K562 (cell line): ENCODE results near the gene PDZD2. TPM values are rescaled to one million over a fixed set of nuclear protein-coding genes. Genes with fewer than 3 reads are reported as not detected.

ENCODE experiments used
- ATAC-seq: fragments of 200-7000 bp; cut with Tn5 transposase; 3 replicates; pipeline ENCODE4 v1.9.1; 2020; ENCODE audit warnings: moderate library complexity
- BruUV-seq: library from RNA; stranded (reverse); fragments of 400-500 nt; replicated peaks from 2 replicates; lab custom pipeline; 2021; lab: Mats Ljungman, UMichigan
- CTCF ChIA-PET: fragments of 300-600 bp; formaldehyde crosslinking; extraction: SDS; loops from one replicate; lab custom pipeline; 2021; ENCODE audit warnings: low intra/inter-chr PET ratio; lab: Yijun Ruan, JAX
- POLR2A ChIA-PET: fragments of 300-600, 350-650 bp; sonication (Branson Sonifier 250); formaldehyde crosslinking; extraction: SDS; loops from one replicate; lab custom pipeline; 2021; ENCODE audit warnings: antibody characterized with exemption, inconsistent platforms; lab: Yijun Ruan, JAX
- DNase-seq, 4 experiments: peaks; one replicate each; pipeline versions ENCODE4 v3.0.0 to v3.0.0-alpha.2; 2011 to 2018; ENCODE audit warnings: low spot score in 3 of 4, mixed read lengths in 3 of 4; ENCODE audit errors: extremely low read depth in 1 of 4
- FAIRE-seq: peaks from 2 replicates; lab custom pipeline; 2011; peaks lifted over from hg19 to GRCh38; lab: Jason Lieb, UNC
- H2AFZ ChIP-seq: 2 replicates; pipeline ENCODE4 v1.6.0; 2011; ENCODE audit warnings: low read depth, low read length, control low read depth, inconsistent platforms
- H3K27ac ChIP-seq: fragments of 200-600 bp; 3 replicates; pipeline ENCODE4 v1.8.0; 2011; ENCODE audit warnings: low read depth, mild to moderate bottlenecking, control low read depth, inconsistent platforms, low read length, moderate library complexity, mixed read lengths; ENCODE audit errors: extremely low read depth
- H3K27me3 ChIP-seq, 2 experiments: fragments of 300-600 bp in 1 of 2; 2 replicates in 1 of 2; 3 replicates in 1 of 2; pipeline versions ENCODE4 v1.6.0 to v1.8.0; 2011; ENCODE audit warnings: inconsistent platforms in 2 of 2, low read length in 2 of 2, mild to moderate bottlenecking in 1 of 2, mixed read lengths in 1 of 2, moderate library complexity in 1 of 2; ENCODE audit not compliant: control insufficient read depth in 2 of 2, insufficient read depth in 2 of 2
- H3K36me3 ChIP-seq: fragments of 300-600 bp; 3 replicates; pipeline ENCODE4 v1.8.0; 2011; ENCODE audit warnings: mild to moderate bottlenecking, low read length, inconsistent platforms; ENCODE audit not compliant: control insufficient read depth, insufficient read depth
- H3K4me1 ChIP-seq, 2 experiments: fragments of 200-600 bp in 1 of 2; replicated peaks in 1 of 2; 2 replicates in 1 of 2; 3 replicates in 1 of 2; pipeline versions ENCODE4 v1.5.1 to v1.8.0; 2011; ENCODE audit warnings: inconsistent platforms in 2 of 2, low read length in 2 of 2, mild to moderate bottlenecking in 1 of 2, mixed read lengths in 1 of 2, moderate library complexity in 1 of 2; ENCODE audit not compliant: control insufficient read depth in 2 of 2, insufficient read depth in 2 of 2
- H3K4me2 ChIP-seq: 2 replicates; pipeline ENCODE4 v1.6.1; 2011; ENCODE audit warnings: low read length, control low read depth, inconsistent platforms, mixed read lengths; ENCODE audit not compliant: insufficient read depth
- H3K4me3 ChIP-seq: fragments of 200-600 bp; sonication (generic), shearing (Covaris generic); 2 replicates; pipeline ENCODE4 v1.5.1; 2016; ENCODE audit warnings: control low read depth, inconsistent platforms
- H3K79me2 ChIP-seq: fragments of 200-600 bp; 3 replicates; pipeline ENCODE4 v1.8.0; 2011; ENCODE audit warnings: low read length, inconsistent platforms; ENCODE audit not compliant: control insufficient read depth, insufficient read depth
- H3K9ac ChIP-seq, 2 experiments: 2 replicates each; pipeline versions ENCODE4 v1.6.0 to v1.6.1; 2011; ENCODE audit warnings: low read depth in 2 of 2, low read length in 2 of 2, control low read depth in 1 of 2, inconsistent platforms in 1 of 2, mild to moderate bottlenecking in 1 of 2, mixed read lengths in 1 of 2; ENCODE audit not compliant: insufficient read depth in 1 of 2
- H3K9me1 ChIP-seq: one replicate; pipeline ENCODE4 v1.6.0; 2011; ENCODE audit warnings: inconsistent platforms, mild to moderate bottlenecking, low read length, moderate library complexity; ENCODE audit not compliant: control insufficient read depth, insufficient read depth
- H3K9me3 ChIP-seq: replicated peaks from 2 replicates; pipeline ENCODE4 v1.5.1; 2011; ENCODE audit warnings: low read depth, low read length, inconsistent platforms; ENCODE audit not compliant: control insufficient read depth, insufficient read depth
- H4K20me1 ChIP-seq: replicated peaks from 2 replicates; pipeline ENCODE4 v1.6.1; 2011; ENCODE audit warnings: low read length, inconsistent platforms, mixed read lengths; ENCODE audit not compliant: control insufficient read depth, insufficient read depth
- CBFA2T3 ChIP-seq: fragments of 450-650 bp; IDR thresholded peaks from 2 replicates; pipeline ENCODE4 v1.6.1; 2017
- GATAD2A ChIP-seq: fragments of 450-650 bp; IDR thresholded peaks from 2 replicates; pipeline ENCODE4 v1.6.1; 2017
- SIRT6 ChIP-seq: IDR thresholded peaks from one replicate; pipeline ENCODE4 v1.6.1; 2012; ENCODE audit warnings: low read depth, mild to moderate bottlenecking, control low read depth, inconsistent platforms, low read length, moderate library complexity
- TBL1XR1 ChIP-seq, 2 experiments: IDR thresholded peaks; 2 replicates each; pipeline ENCODE4 v1.6.1; 2012; ENCODE audit warnings: improper control_type of control experiment in 2 of 2, low read length in 2 of 2, mild to moderate bottlenecking in 1 of 2
- ZNF143 ChIP-seq: sonication (generic); formaldehyde crosslinking; IDR thresholded peaks from 2 replicates; pipeline ENCODE4 v1.9.0; 2022; ENCODE audit warnings: mild to moderate bottlenecking, missing genetic modification reagents
- ZNF584 ChIP-seq: fragments of 200-800 bp; sonication (Bioruptor generic); IDR thresholded peaks from 2 replicates; pipeline ENCODE4 v1.6.1; 2016; ENCODE audit warnings: low read depth, mild to moderate bottlenecking, missing genetic modification characterization, missing compliant biosample characterization
- WGBS: fragments of 100-300 bp; shearing (Covaris generic); methylation state at CpG from one replicate; pipeline ENCODE4 v1.1.6; 2016; ENCODE audit warnings: low coverage, mixed read lengths; ENCODE audit not compliant: insufficient coverage; ENCODE audit errors: missing lambda C conversion rate; 5-methylcytosine and 5-hydroxymethylcytosine counted together
- in situ Hi-C: fragments of 300-500 bp; cut with MboI; formaldehyde crosslinking; loops from 4 replicates; pipeline ENCODE4 v1.15.0; 2018; ENCODE audit warnings: inconsistent platforms, mixed read lengths
- intact Hi-C: fragments of 100-400 bp; cut with micrococcal nuclease; formaldehyde crosslinking; loops from 2 replicates; pipeline ENCODE4 v1.14.2; 2022
- polyA plus RNA-seq, 8 experiments: library from polyadenylated mRNA; depleted of rRNA in 4 of 8; stranded (reverse) in 5 of 8; unstranded in 3 of 8; fragments of >200 nt; fragmentation: Nextera tagmentation in 2 of 8; fragmentation: Illumina TruSeq in 1 of 8; extraction: Ambion mirVana in 2 of 8; extraction: Trizol in 1 of 8; gene quantifications; 2 replicates each; pipeline versions ENCODE4 v1.2.1 to v1.2.3, GENCODE V29; 2011 to 2014; ENCODE audit warnings: inconsistent platforms in 1 of 8, missing spikeins in 1 of 8
- total RNA-seq, 7 experiments: library from RNA; depleted of rRNA in 6 of 7; stranded (reverse); fragments of >200 nt in 6 of 7; fragmentation: Illumina TruSeq in 2 of 7; extraction: Trizol in 2 of 7; gene quantifications; 2 replicates each; pipeline versions ENCODE4 v1.2.1 to v1.2.3, GENCODE V29; 2011 to 2021; ENCODE audit warnings: low replicate concordance in 1 of 7
- TF ChIP-seq, protein P1 (sequence below), 2 experiments: fragments of 450-650 bp; IDR thresholded peaks; 2 replicates each; pipeline ENCODE4 v1.6.1; 2018; ENCODE audit warnings: mild to moderate bottlenecking in 2 of 2, low read depth in 1 of 2; ENCODE audit not compliant: partially characterized antibody in 2 of 2
- TF ChIP-seq, protein P2 (sequence below): fragments of 250-450 bp; sonication (Bioruptor Pico); IDR thresholded peaks from 2 replicates; pipeline ENCODE4 v1.8.0; 2022; ENCODE audit warnings: moderate library complexity, mild to moderate bottlenecking, inconsistent platforms

PDZD2 gene
- total and polyA plus RNA-seq, 9 of the 15 experiments (the other 6 are each of a cell fraction or from before 2014, with no cell fraction given) = 0.02 to 0.08 (median 0.04) TPM; not detected in 6

DNA sequence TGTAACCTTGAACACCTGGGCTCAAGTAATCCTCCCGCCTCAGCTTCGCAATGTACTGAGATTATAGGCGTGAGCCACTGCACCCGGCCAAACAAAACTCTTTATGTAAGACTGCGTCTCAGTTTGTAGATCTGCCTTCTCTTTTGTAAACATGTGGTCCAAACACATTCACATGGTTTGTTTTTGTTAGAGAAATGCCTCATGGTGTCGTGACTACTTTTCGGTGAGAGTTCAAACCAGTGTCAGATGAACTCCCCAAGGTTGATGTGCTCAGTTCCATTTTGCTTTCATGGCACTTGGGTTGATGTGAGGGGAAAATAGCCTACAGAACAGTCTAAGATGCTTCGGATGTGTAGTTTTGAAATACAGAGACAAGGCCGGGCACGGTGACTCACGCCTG lies 303.6 kb downstream of the PDZD2 start:
- CTCF ChIA-PET = no interaction called here
- no peaks in the 10 kb centered on the region for H4K20me1 ChIP-seq
- no peak overlapping the region for H2AFZ ChIP-seq
- no peak overlapping the region for H3K4me2 ChIP-seq
- no peak for TF ChIP-seq TBL1XR1 (IDR thresholded peaks at IDR 0.05; ENCODE audit: low read length in 2 of 2)
- TF ChIP-seq ZNF584 = no peak
- no peak for TF ChIP-seq SIRT6
- TF ChIP-seq CBFA2T3 = no peak
- TF ChIP-seq ZNF143 (CRISPR knock-in tag) = no peak
- H3K79me2 ChIP-seq = no peaks in the 10 kb centered on the region
- H3K27ac ChIP-seq = no peak overlapping the region
- H3K4me3 ChIP-seq = no peak overlapping the region
- in situ Hi-C loops = no loop called here
- DNase-seq (no peak), FAIRE-seq (no peak), ATAC-seq (no peak)
- intact Hi-C loops = no loop called here
- H3K27me3 ChIP-seq = peaks cover 12 to 17% of the 10 kb centered on the region in 2 experiments; a peak in 3 of 5 replicates
- H3K9me3 ChIP-seq = no peaks in the 10 kb centered on the region
- POLR2A ChIA-PET = no interaction called here
- WGBS = under 1% methylated on average over 11 of the region's 11 CpGs
- no peaks in the 10 kb centered on the region for H3K9me1 ChIP-seq
- H3K4me1 ChIP-seq = no peaks in the 10 kb centered on the region
- H3K36me3 ChIP-seq = no peaks in the 10 kb centered on the region
- H3K9ac ChIP-seq = no peak overlapping the region
- no TSS peak for BruUV-seq

- POLR2A ChIA-PET = interaction anchor here (0.7 kb wide), 1 partner anchor 8 kb away, joined by 3 read pairs; no protein-coding TSS in a partner anchor
- TF ChIP-seq, protein P1, sequence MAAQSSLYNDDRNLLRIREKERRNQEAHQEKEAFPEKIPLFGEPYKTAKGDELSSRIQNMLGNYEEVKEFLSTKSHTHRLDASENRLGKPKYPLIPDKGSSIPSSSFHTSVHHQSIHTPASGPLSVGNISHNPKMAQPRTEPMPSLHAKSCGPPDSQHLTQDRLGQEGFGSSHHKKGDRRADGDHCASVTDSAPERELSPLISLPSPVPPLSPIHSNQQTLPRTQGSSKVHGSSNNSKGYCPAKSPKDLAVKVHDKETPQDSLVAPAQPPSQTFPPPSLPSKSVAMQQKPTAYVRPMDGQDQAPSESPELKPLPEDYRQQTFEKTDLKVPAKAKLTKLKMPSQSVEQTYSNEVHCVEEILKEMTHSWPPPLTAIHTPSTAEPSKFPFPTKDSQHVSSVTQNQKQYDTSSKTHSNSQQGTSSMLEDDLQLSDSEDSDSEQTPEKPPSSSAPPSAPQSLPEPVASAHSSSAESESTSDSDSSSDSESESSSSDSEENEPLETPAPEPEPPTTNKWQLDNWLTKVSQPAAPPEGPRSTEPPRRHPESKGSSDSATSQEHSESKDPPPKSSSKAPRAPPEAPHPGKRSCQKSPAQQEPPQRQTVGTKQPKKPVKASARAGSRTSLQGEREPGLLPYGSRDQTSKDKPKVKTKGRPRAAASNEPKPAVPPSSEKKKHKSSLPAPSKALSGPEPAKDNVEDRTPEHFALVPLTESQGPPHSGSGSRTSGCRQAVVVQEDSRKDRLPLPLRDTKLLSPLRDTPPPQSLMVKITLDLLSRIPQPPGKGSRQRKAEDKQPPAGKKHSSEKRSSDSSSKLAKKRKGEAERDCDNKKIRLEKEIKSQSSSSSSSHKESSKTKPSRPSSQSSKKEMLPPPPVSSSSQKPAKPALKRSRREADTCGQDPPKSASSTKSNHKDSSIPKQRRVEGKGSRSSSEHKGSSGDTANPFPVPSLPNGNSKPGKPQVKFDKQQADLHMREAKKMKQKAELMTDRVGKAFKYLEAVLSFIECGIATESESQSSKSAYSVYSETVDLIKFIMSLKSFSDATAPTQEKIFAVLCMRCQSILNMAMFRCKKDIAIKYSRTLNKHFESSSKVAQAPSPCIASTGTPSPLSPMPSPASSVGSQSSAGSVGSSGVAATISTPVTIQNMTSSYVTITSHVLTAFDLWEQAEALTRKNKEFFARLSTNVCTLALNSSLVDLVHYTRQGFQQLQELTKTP (IDR thresholded peaks at IDR 0.05; ENCODE audit: low read depth in 1 of 2, partially characterized antibody in 2 of 2) = no peak
- TF ChIP-seq, protein P2, sequence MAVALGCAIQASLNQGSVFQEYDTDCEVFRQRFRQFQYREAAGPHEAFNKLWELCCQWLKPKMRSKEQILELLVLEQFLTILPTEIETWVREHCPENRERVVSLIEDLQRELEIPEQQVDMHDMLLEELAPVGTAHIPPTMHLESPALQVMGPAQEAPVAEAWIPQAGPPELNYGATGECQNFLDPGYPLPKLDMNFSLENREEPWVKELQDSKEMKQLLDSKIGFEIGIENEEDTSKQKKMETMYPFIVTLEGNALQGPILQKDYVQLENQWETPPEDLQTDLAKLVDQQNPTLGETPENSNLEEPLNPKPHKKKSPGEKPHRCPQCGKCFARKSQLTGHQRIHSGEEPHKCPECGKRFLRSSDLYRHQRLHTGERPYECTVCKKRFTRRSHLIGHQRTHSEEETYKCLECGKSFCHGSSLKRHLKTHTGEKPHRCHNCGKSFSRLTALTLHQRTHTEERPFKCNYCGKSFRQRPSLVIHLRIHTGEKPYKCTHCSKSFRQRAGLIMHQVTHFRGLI = no peak
- no peak for TF ChIP-seq GATAD2A
These were observed 305.9 kb downstream of the PDZD2 start for GRCh38 chr5:31944684-31945445.

More at GRCh38 chr5:31944684-31945445, 305.9 kb downstream of the PDZD2 start:
- in situ Hi-C loops (no loop called here), intact Hi-C loops (no loop called here)
- CTCF ChIA-PET = no interaction called here
- Histone ChIP-seq H4K20me1 (no peaks in the 10 kb centered on the region), H3K4me3 (no peak overlapping the region), H3K9ac (peak overlapping the region in 1 of 2 experiments; percentile 37; a peak in 1 of 4 replicates), H3K9me3 (no peaks in the 10 kb centered on the region), H3K4me2 (no peak overlapping the region), H3K27ac (no peak overlapping the region), H3K79me2 (no peaks in the 10 kb centered on the region), H2AFZ (no peak overlapping the region), H3K4me1 (no peaks in the 10 kb centered on the region), H3K27me3 (peaks cover 12 to 13% of the 10 kb centered on the region in 2 experiments; a peak in 3 of 5 replicates), H3K9me1 (no peaks in the 10 kb centered on the region), H3K36me3 (no peaks in the 10 kb centered on the region)
- ATAC-seq = no peak
- FAIRE-seq = no peak
- WGBS = under 1% methylated on average over 13 of the region's 13 CpGs
- DNase-seq = no peak
- BruUV-seq = no TSS peak
